ENCODE measurements around the gene PABPC4L.
"Not testable (repeated sequence)": the region's sequence is repeated elsewhere in the genome, so short reads cannot be mapped to it uniquely, and the experiment has no call there.

DNA sequence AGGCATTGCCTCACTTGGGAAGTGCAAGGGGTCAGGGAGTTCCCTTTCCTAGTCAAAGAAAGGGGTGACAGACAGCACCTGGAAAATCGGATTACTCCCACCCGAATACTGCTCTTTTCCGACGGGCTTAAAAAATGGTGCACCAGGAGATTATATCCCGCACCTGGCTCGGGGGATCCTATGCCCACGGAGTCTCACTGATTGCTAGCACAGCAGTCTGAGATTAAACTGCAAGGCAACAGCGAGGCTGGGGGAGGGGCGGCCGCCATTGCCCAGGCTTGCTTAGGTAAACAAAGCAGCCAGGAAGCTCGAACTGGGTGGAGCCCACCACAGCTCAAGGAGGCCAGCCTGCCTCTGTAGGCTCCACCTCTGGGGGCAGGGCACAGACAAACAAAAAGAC, 6.4 kb upstream of the PABPC4L start:
- TF ChIP-seq, protein P1, sequence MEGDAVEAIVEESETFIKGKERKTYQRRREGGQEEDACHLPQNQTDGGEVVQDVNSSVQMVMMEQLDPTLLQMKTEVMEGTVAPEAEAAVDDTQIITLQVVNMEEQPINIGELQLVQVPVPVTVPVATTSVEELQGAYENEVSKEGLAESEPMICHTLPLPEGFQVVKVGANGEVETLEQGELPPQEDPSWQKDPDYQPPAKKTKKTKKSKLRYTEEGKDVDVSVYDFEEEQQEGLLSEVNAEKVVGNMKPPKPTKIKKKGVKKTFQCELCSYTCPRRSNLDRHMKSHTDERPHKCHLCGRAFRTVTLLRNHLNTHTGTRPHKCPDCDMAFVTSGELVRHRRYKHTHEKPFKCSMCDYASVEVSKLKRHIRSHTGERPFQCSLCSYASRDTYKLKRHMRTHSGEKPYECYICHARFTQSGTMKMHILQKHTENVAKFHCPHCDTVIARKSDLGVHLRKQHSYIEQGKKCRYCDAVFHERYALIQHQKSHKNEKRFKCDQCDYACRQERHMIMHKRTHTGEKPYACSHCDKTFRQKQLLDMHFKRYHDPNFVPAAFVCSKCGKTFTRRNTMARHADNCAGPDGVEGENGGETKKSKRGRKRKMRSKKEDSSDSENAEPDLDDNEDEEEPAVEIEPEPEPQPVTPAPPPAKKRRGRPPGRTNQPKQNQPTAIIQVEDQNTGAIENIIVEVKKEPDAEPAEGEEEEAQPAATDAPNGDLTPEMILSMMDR (IDR thresholded peaks at IDR 0.05) = not testable (repeated sequence)
- TF ChIP-seq POLR2A (IDR thresholded peaks at IDR 0.05); POLR2AphosphoS5 (IDR thresholded peaks at IDR 0.05; ENCODE audit: insufficient read depth in 1 of 2, low read depth in 1 of 2): not testable (repeated sequence)

All from vagina (tissue), 2 donors.